A549 (cell line): ENCODE data around the gene MINDY2. TPM values are rescaled to one million over a fixed set of nuclear protein-coding genes. Genes with fewer than 3 reads are reported as not detected.

Experiments used
- ATAC-seq, 2 experiments: fragments of 200-7000 bp in 1 of 2; fragments of >200 bp in 1 of 2; cut with Nextera tagmentation in 1 of 2; cut with Tn5 transposase in 1 of 2; 3 replicates each; pipeline versions ENCODE4 v1.8.0 to v1.9.1; 2018 to 2020; ENCODE audit warnings: mild to moderate bottlenecking in 1 of 2, moderate library complexity in 1 of 2
- CTCF ChIA-PET: fragments of 300-600 bp; sonication (Branson Sonifier 250); formaldehyde crosslinking; extraction: SDS; loops from one replicate; lab custom pipeline; 2021; ENCODE audit warnings: antibody characterized with exemption, inconsistent platforms; lab: Yijun Ruan, JAX
- POLR2A ChIA-PET: fragments of 350-600 bp; formaldehyde crosslinking; extraction: SDS; loops from one replicate; lab custom pipeline; 2021; ENCODE audit warnings: antibody characterized with exemption, inconsistent platforms; lab: Yijun Ruan, JAX
- DNase-seq, 2 experiments: peaks; one replicate each; pipeline versions ENCODE4 v3.0.0 to v3.0.0-alpha.2; 2011 to 2016; ENCODE audit warnings: low read depth in 1 of 2, low spot score in 1 of 2
- FAIRE-seq: peaks from 2 replicates; lab custom pipeline; 2011; peaks lifted over from hg19 to GRCh38; lab: Jason Lieb, UNC
- H3K27ac ChIP-seq, 2 experiments: fragments of >200 bp; sonication (Bioruptor Twin); formaldehyde crosslinking; 3 replicates each; pipeline ENCODE4 v1.5.1; 2016 to 2017
- H3K4me1 ChIP-seq: fragments of >200 bp; sonication (Bioruptor Twin); formaldehyde crosslinking; 3 replicates; pipeline ENCODE4 v1.6.1; 2016
- H3K4me2 ChIP-seq: fragments of >200 bp; sonication (Bioruptor Twin); formaldehyde crosslinking; 3 replicates; pipeline ENCODE4 v1.6.1; 2016
- H3K4me3 ChIP-seq: fragments of >200 bp; sonication (Bioruptor Twin); formaldehyde crosslinking; 3 replicates; pipeline ENCODE4 v1.5.1; 2016
- H3K9me3 ChIP-seq: fragments of >200 bp; sonication (Bioruptor Twin); formaldehyde crosslinking; 3 replicates; pipeline ENCODE4 v1.6.1; 2016
- BHLHE40 ChIP-seq: IDR thresholded peaks from 2 replicates; pipeline ENCODE4 v1.6.1; 2012; ENCODE audit warnings: low read depth, low read length, inconsistent platforms
- CHD2 ChIP-seq: fragments of 150-350 bp; IDR thresholded peaks from 2 replicates; pipeline ENCODE4 v1.6.1; 2014; ENCODE audit warnings: low read length; ENCODE audit not compliant: partially characterized antibody
- FOSL2 ChIP-seq, 2 experiments: fragments of 450-650 bp in 1 of 2; fragments of >200 bp in 1 of 2; sonication (Bioruptor Twin) in 1 of 2; formaldehyde crosslinking; IDR thresholded peaks; 2 replicates each; pipeline versions ENCODE4 v1.5.0 to v1.6.1; 2016 to 2020; ENCODE audit warnings: mild to moderate bottlenecking in 1 of 2, moderate library complexity in 1 of 2
- HDAC2 ChIP-seq: fragments of 200-600 bp; sonication (generic); IDR thresholded peaks from 2 replicates; pipeline ENCODE4 v1.6.1; 2016
- HEYL ChIP-seq: fragments of 250-450 bp; sonication (Bioruptor Pico); IDR thresholded peaks from 2 replicates; pipeline ENCODE4 v1.8.0; 2021; ENCODE audit warnings: mild to moderate bottlenecking, moderate library complexity
- HOXB13 ChIP-seq: fragments of 250-450 bp; sonication (Bioruptor Pico); IDR thresholded peaks from 2 replicates; pipeline ENCODE4 v1.5.0; 2020; ENCODE audit warnings: low read depth, mild to moderate bottlenecking, moderate library complexity
- HOXB5 ChIP-seq: fragments of 250-450 bp; sonication (Bioruptor Pico); IDR thresholded peaks from 2 replicates; pipeline ENCODE4 v1.5.0; 2020; ENCODE audit warnings: mild to moderate bottlenecking, moderate library complexity
- MAFK ChIP-seq: fragments of 450-650 bp; IDR thresholded peaks from 2 replicates; pipeline ENCODE4 v1.6.1; 2014; ENCODE audit not compliant: partially characterized antibody
- MAZ ChIP-seq: fragments of 150-350 bp; IDR thresholded peaks from 2 replicates; pipeline ENCODE4 v1.6.1; 2014; ENCODE audit warnings: antibody characterized with exemption, low read depth, low read length, borderline replicate concordance
- NR3C1 ChIP-seq: fragments of >200 bp; sonication (Bioruptor Twin); formaldehyde crosslinking; IDR thresholded peaks from 3 replicates; pipeline ENCODE4 v1.6.1; 2017
- PHF8 ChIP-seq: fragments of 200-600 bp; sonication (generic); IDR thresholded peaks from 2 replicates; pipeline ENCODE4 v1.6.1; 2016; ENCODE audit warnings: low read depth, mild to moderate bottlenecking, antibody characterized with exemption, moderate library complexity, borderline replicate concordance
- POLR2AphosphoS2 ChIP-seq: conservative IDR thresholded peaks from 2 replicates; pipeline ENCODE4 v1.6.1; 2012; ENCODE audit warnings: low read length, improper control_type of control experiment, inconsistent platforms
- RARB ChIP-seq: fragments of 250-450 bp; sonication (Bioruptor Pico); IDR thresholded peaks from 2 replicates; pipeline ENCODE4 v1.8.0; 2021; ENCODE audit warnings: mild to moderate bottlenecking, moderate library complexity
- REST ChIP-seq: fragments of 200-600 bp; sonication (generic); IDR thresholded peaks from 2 replicates; pipeline ENCODE4 v1.6.1; 2016; ENCODE audit warnings: antibody characterized with exemption, mild to moderate bottlenecking, moderate library complexity
- RFX5 ChIP-seq: fragments of 450-650 bp; IDR thresholded peaks from 2 replicates; pipeline ENCODE4 v1.7.1; 2014; ENCODE audit warnings: antibody characterized with exemption, mild to moderate bottlenecking, moderate library complexity
- SREBF2 ChIP-seq: fragments of 450-650 bp; IDR thresholded peaks from 2 replicates; pipeline ENCODE4 v1.6.1; 2014; ENCODE audit warnings: mild to moderate bottlenecking, moderate library complexity
- ZC3H11A ChIP-seq: fragments of 450-650 bp; IDR thresholded peaks from 2 replicates; pipeline ENCODE4 v1.6.1; 2014; ENCODE audit warnings: antibody characterized with exemption, mild to moderate bottlenecking
- ZNF302 ChIP-seq: fragments of 250-450 bp; sonication (Bioruptor Pico); IDR thresholded peaks from 2 replicates; pipeline ENCODE4 v1.9.0; 2021; ENCODE audit warnings: inconsistent platforms, mild to moderate bottlenecking, moderate library complexity
- ZSCAN20 ChIP-seq: fragments of 250-450 bp; sonication (Bioruptor Pico); IDR thresholded peaks from 2 replicates; pipeline ENCODE4 v1.8.0; 2022; ENCODE audit warnings: mild to moderate bottlenecking, moderate library complexity
- WGBS: methylation state at CpG from one replicate; pipeline ENCODE4 v1.1.6; 2017; ENCODE audit errors: missing lambda C conversion rate; 5-methylcytosine and 5-hydroxymethylcytosine counted together
- polyA plus RNA-seq, 4 experiments: library from polyadenylated mRNA; depleted of rRNA in 3 of 4; stranded (reverse); fragments of >200 nt; fragmentation: RNase III in 1 of 4; extraction: RNeasy Plus Mini Kit Qiagen cat#74134 plus additional on column Dnase treatment in 1 of 4; gene quantifications; 2 replicates in 3 of 4; 3 replicates in 1 of 4; pipeline ENCODE4 v1.2.3, GENCODE V29; 2011 to 2017

MINDY2 gene
- polyA plus RNA-seq, 2 of the 4 experiments (the other 2 are of a cell fraction), result 4.7 to 7.0 TPM

GRCh38 chr15:58738046-58738707 lies 32.9 kb upstream of the MINDY2 start:
- no peak for TF ChIP-seq REST
- TF ChIP-seq FOSL2 (IDR thresholded peaks at IDR 0.05), result no peak; the same call in 1 of the 2 replicates
- TF ChIP-seq FOSL2 (CRISPR knock-in tag; IDR thresholded peaks at IDR 0.05), result peak; percentile 57
- peak; percentile 97 for FAIRE-seq
- H3K4me2 ChIP-seq, result peak overlapping the region; percentile 29; the same call in 2 of the 3 replicates

GRCh38 chr15:58740436-58740835 lies 30.7 kb upstream of the MINDY2 start:
- Histone ChIP-seq H3K4me3 (no peak overlapping the region), H3K27ac (no peak overlapping the region), H3K4me2 (no peak overlapping the region), H3K9me3 (no peaks in the 10 kb centered on the region), H3K4me1 (peaks cover 51% of the 10 kb centered on the region)
- FAIRE-seq (peak; percentile 39), ATAC-seq (no peak), DNase-seq (no peak)
- WGBS, result 91% methylated on average over 4 of the region's 4 CpGs
- CTCF ChIA-PET, result interaction anchor here (0.6 kb wide), 1 partner anchor 31 kb away, joined by 5 read pairs; no protein-coding TSS in a partner anchor
- POLR2A ChIA-PET, result no interaction called here
- no peak for TF ChIP-seq ZNF302
- TF ChIP-seq PHF8, result no peak
- TF ChIP-seq NR3C1, result no peak
- no peak for TF ChIP-seq MAZ
- TF ChIP-seq ZSCAN20 (CRISPR knock-in tag), result no peak
- TF ChIP-seq HDAC2, result no peak
- TF ChIP-seq HOXB13 (CRISPR knock-in tag), result no peak
- TF ChIP-seq POLR2AphosphoS2, result no peak
- no peak for TF ChIP-seq HOXB5 (CRISPR knock-in tag)
- no peak for TF ChIP-seq CHD2
- no peak for TF ChIP-seq BHLHE40
- TF ChIP-seq HEYL (CRISPR knock-in tag), result no peak
- TF ChIP-seq ZC3H11A, result no peak
- no peak for TF ChIP-seq SREBF2

More at GRCh38 chr15:58738046-58738707, 32.9 kb upstream of the MINDY2 start:
- H3K4me1 ChIP-seq, result peaks cover 64% of the 10 kb centered on the region
- 73% methylated on average over 1 of the region's 1 CpG for WGBS
- DNase-seq, result no peak
- H3K9me3 ChIP-seq, result no peaks in the 10 kb centered on the region
- H3K4me3 ChIP-seq, result no peak overlapping the region
- ATAC-seq, result peak in 1 of 2 experiments; percentile 51; a peak in 2 of 6 replicates
- no peak overlapping the region for H3K27ac ChIP-seq
- ChIA-PET CTCF (interaction anchor here (1.1 to 2.1 kb wide), 3 partner anchors 11 to 526 kb away, joined by 3 to 4 read pairs (median 3); no protein-coding TSS in a partner anchor), POLR2A (interaction anchor here (0.7 to 1.5 kb wide), 3 partner anchors 9 to 33 kb away, joined by 3 to 6 read pairs (median 4); partner anchors contain the start of genes ADAM10 and MINDY2)

GRCh38 chr15:58741032-58741431 lies 30.1 kb upstream of the MINDY2 start:
- FAIRE-seq, result no peak
- H3K4me1 ChIP-seq, result peaks cover 55% of the 10 kb centered on the region
- H3K4me2 ChIP-seq, result no peak overlapping the region
- no peaks in the 10 kb centered on the region for H3K9me3 ChIP-seq
- TF ChIP-seq CHD2, result no peak
- peak; percentile 12 for TF ChIP-seq MAFK
- no peak for TF ChIP-seq RARB (CRISPR knock-in tag)
- no peak for TF ChIP-seq RFX5
- ATAC-seq, result no peak
- CTCF ChIA-PET, result no interaction called here
- H3K27ac ChIP-seq, result no peak overlapping the region
- H3K4me3 ChIP-seq, result no peak overlapping the region
- POLR2A ChIA-PET, result interaction anchor here (0.8 kb wide), 1 partner anchor 9 kb away, joined by 3 read pairs; the partner anchor contains the start of gene ADAM10
- no peak for DNase-seq
- WGBS, result 88% methylated on average over 2 of the region's 2 CpGs
